ENCODE results near the gene SLC2A4RG.

The SLC2A4RG gene

GRCh38 chr20:63700199-63701050 is 39.2 kb upstream of the SLC2A4RG start:
- no peak overlapping the region for H3K4me3 ChIP-seq (ENCODE audit: control insufficient read depth, low read depth, low read length)
- DNase-seq (ENCODE audit: low read depth) = no peak
- TF ChIP-seq CTCF (IDR thresholded peaks at IDR 0.05; ENCODE audit: control insufficient read depth, insufficient read depth, low read depth, low read length, missing control alignments) = no peak

GRCh38 chr20:63701051-63701328 is 38.6 kb upstream of the SLC2A4RG start:
- no peak for DNase-seq (ENCODE audit: low read depth)
- H3K4me3 ChIP-seq (ENCODE audit: control insufficient read depth, low read depth, low read length) = no peak overlapping the region
- no peak for TF ChIP-seq CTCF (IDR thresholded peaks at IDR 0.05; ENCODE audit: control insufficient read depth, insufficient read depth, low read depth, low read length, missing control alignments)

- DNase-seq (ENCODE audit: low read depth) = no peak
- H3K4me3 ChIP-seq (ENCODE audit: control insufficient read depth, low read depth, low read length) = no peak overlapping the region
- TF ChIP-seq CTCF (IDR thresholded peaks at IDR 0.05; ENCODE audit: control insufficient read depth, insufficient read depth, low read depth, low read length, missing control alignments) = no peak
Observed at GRCh38 chr20:63701329-63702035, 38.1 kb upstream of the SLC2A4RG start.

GRCh38 chr20:63702036-63702665 is 37.4 kb upstream of the SLC2A4RG start:
- no peak for TF ChIP-seq CTCF (IDR thresholded peaks at IDR 0.05; ENCODE audit: control insufficient read depth, insufficient read depth, low read depth, low read length, missing control alignments)
- no peak overlapping the region for H3K4me3 ChIP-seq (ENCODE audit: control insufficient read depth, low read depth, low read length)
- DNase-seq (ENCODE audit: low read depth) = no peak

- no peak overlapping the region for H3K4me3 ChIP-seq (ENCODE audit: control insufficient read depth, low read depth, low read length)
- no peak for DNase-seq (ENCODE audit: low read depth)
- TF ChIP-seq CTCF (IDR thresholded peaks at IDR 0.05; ENCODE audit: control insufficient read depth, insufficient read depth, low read depth, low read length, missing control alignments) = no peak
Observed at GRCh38 chr20:63702751-63703470, 36.7 kb upstream of the SLC2A4RG start.

GRCh38 chr20:63703471-63703975 is 36.1 kb upstream of the SLC2A4RG start:
- no peak for TF ChIP-seq CTCF (IDR thresholded peaks at IDR 0.05; ENCODE audit: control insufficient read depth, insufficient read depth, low read depth, low read length, missing control alignments)
- H3K4me3 ChIP-seq (ENCODE audit: control insufficient read depth, low read depth, low read length) = no peak overlapping the region
- DNase-seq (ENCODE audit: low read depth) = no peak
